H1 (cell line): ENCODE results near the gene KIF1C. TPM values are rescaled to one million over a fixed set of nuclear protein-coding genes. Genes with fewer than 3 reads are reported as not detected.

Experiments
- CHD1 ChIP-seq: IDR thresholded peaks from 2 replicates; pipeline ENCODE4 v1.6.1; 2012; ENCODE audit warnings: low read depth, low read length, improper control_type of control experiment
- CHD7 ChIP-seq: fragments of 300-600 bp; sonication (generic); IDR thresholded peaks from 2 replicates; pipeline ENCODE4 v1.7.1; 2012; ENCODE audit warnings: low read length, moderate library complexity, mild to moderate bottlenecking, inconsistent platforms; ENCODE audit not compliant: insufficient replicate concordance
- CTBP2 ChIP-seq: IDR thresholded peaks from 2 replicates; pipeline ENCODE4 v1.7.0; 2011; ENCODE audit warnings: borderline replicate concordance, mild to moderate bottlenecking, moderate library complexity, mixed read lengths, low read length; ENCODE audit not compliant: insufficient read depth, insufficient read length
- GABPA ChIP-seq: IDR thresholded peaks from 2 replicates; pipeline ENCODE4 v1.6.1; 2011; ENCODE audit warnings: mild to moderate bottlenecking, low read length, moderate library complexity, borderline replicate concordance; ENCODE audit not compliant: insufficient read depth
- JUN ChIP-seq: IDR thresholded peaks from 2 replicates; pipeline ENCODE4 v1.6.1; 2011; ENCODE audit warnings: low read depth, mild to moderate bottlenecking, improper control_type of control experiment, low read length
- KDM1A ChIP-seq: fragments of 200-600, 300-600 bp; sonication (generic); IDR thresholded peaks from 2 replicates; pipeline ENCODE4 v1.7.1; 2016; ENCODE audit warnings: mild to moderate bottlenecking, low read length, borderline replicate concordance
- NANOG ChIP-seq: IDR thresholded peaks from 2 replicates; pipeline ENCODE4 v1.6.1; 2011; ENCODE audit warnings: low read length, low read depth, mild to moderate bottlenecking, inconsistent platforms; ENCODE audit not compliant: insufficient read depth, poor library complexity, severe bottlenecking
- RAD21 ChIP-seq, 2 experiments: IDR thresholded peaks in 1 of 2; conservative IDR thresholded peaks in 1 of 2; 2 replicates each; pipeline ENCODE4 v1.6.1; 2011; ENCODE audit warnings: low read depth in 2 of 2, low read length in 2 of 2, improper control_type of control experiment in 1 of 2, inconsistent platforms in 1 of 2, mild to moderate bottlenecking in 1 of 2, moderate library complexity in 1 of 2
- RXRA ChIP-seq: IDR thresholded peaks from 2 replicates; pipeline ENCODE4 v1.6.1; 2011; ENCODE audit warnings: low read depth, mild to moderate bottlenecking, low read length, moderate library complexity; ENCODE audit not compliant: insufficient read depth
- ZNF274 ChIP-seq: IDR thresholded peaks from 2 replicates; pipeline ENCODE4 v1.7.0; 2012; ENCODE audit warnings: low read length, borderline replicate concordance; ENCODE audit errors: extremely low read depth
- polyA plus RNA-seq, 7 experiments: library from polyadenylated mRNA; depleted of rRNA in 3 of 7; stranded (reverse) in 5 of 7; unstranded in 2 of 7; fragments of >200 nt in 5 of 7; fragments of 200-250 nt in 2 of 7; gene quantifications; 1 replicate in 5 of 7; 2 replicates in 1 of 7; 4 replicates in 1 of 7; pipeline versions ENCODE4 v1.2.1 to v1.2.3, GENCODE V29; 2011 to 2013; ENCODE audit warnings: missing spikeins in 2 of 7, mixed read lengths in 2 of 7
- total RNA-seq: library from RNA; stranded (reverse); fragmentation: NEBNext Ultra II Directional; extraction: Animal tissue kit (Norgen Biotek cat#: 25700); gene quantifications from 2 replicates; pipeline ENCODE4 v1.2.1, GENCODE V29; 2021

The KIF1C gene
- total and polyA plus RNA-seq, 2 of the 8 experiments (the other 6 are each of a cell fraction or from before 2014, with no cell fraction given), result 14.3 to 114 TPM

- TF ChIP-seq CHD7, result no peak
- TF ChIP-seq JUN, result no peak
- no peak for TF ChIP-seq RAD21 (IDR thresholded peaks at IDR 0.05 in 1 of 2, conservative IDR thresholded peaks at IDR 0.05 in 1 of 2; ENCODE audit: low read depth in 2 of 2, low read length in 2 of 2)
- no peak for TF ChIP-seq GABPA
- TF ChIP-seq NANOG, result no peak
- no peak for TF ChIP-seq CHD1
- TF ChIP-seq KDM1A, result no peak
- TF ChIP-seq ZNF274, result no peak
- no peak for TF ChIP-seq CTBP2
- no peak for TF ChIP-seq RXRA
- TF ChIP-seq, all 59 proteins: peak for 0
These were observed 27.5 kb upstream of the KIF1C start (continued) for GRCh38 chr17:4970273-4970672.
